ENCODE data around the gene DDX47.
"Not testable (repeated sequence)": the region's sequence is repeated elsewhere in the genome, so short reads cannot be mapped to it uniquely, and the experiment has no call there.

The DDX47 gene

DNA sequence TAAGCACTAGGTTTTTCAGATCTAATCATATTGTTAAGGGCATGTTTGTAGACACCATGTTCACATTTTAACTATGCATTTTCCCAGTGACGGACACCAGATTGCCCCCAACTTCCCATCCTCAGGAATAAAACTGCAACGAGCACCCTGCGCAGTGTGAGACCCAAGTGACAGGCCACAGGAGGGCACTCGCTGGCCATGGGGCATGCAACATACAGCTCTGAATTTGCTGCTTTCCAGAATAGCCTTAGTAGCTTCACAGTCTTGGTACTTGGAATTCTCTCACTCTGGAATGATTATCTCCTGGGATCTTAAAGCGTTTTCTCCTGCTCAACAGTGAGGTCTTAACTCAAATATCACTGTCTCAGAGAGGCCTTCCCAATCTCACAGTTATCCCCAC lies 972 bp upstream of the DDX47 start:
- H3K4me3 ChIP-seq (ENCODE audit: low read length) = no peak overlapping the region
- no peak for DNase-seq (ENCODE audit: low read depth)
- TF ChIP-seq, protein P1, sequence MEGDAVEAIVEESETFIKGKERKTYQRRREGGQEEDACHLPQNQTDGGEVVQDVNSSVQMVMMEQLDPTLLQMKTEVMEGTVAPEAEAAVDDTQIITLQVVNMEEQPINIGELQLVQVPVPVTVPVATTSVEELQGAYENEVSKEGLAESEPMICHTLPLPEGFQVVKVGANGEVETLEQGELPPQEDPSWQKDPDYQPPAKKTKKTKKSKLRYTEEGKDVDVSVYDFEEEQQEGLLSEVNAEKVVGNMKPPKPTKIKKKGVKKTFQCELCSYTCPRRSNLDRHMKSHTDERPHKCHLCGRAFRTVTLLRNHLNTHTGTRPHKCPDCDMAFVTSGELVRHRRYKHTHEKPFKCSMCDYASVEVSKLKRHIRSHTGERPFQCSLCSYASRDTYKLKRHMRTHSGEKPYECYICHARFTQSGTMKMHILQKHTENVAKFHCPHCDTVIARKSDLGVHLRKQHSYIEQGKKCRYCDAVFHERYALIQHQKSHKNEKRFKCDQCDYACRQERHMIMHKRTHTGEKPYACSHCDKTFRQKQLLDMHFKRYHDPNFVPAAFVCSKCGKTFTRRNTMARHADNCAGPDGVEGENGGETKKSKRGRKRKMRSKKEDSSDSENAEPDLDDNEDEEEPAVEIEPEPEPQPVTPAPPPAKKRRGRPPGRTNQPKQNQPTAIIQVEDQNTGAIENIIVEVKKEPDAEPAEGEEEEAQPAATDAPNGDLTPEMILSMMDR (IDR thresholded peaks at IDR 0.05; ENCODE audit: insufficient read depth, low read depth, low read length, missing control alignments) = no peak

DNA sequence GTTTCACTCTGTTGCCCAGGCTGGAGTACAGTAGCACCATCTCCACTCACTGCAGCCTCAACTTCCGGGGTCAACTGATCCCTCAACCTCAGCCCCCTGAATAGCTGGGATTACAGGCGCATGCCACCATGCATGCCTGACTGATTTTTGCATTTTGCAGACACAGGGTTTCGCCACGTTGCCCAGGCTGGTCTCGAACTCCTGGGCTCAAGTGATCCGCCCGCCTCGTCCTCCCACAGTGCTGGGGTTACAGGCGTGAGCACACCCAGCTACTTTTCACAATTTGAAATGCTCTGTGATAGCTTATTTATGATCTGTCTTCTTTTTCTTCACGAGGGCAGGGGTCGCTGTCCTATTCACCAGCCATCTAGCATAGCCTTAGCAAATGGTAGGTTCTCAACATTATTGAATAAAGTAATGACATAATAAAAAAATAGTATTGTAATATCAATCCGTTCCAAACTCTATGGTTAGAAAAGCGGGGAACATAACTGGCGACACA lies 477 bp upstream of the DDX47 start:
- DNase-seq (ENCODE audit: low read depth) = no peak
- H3K4me3 ChIP-seq (ENCODE audit: low read length) = no peak overlapping the region
- TF ChIP-seq, protein P1 (IDR thresholded peaks at IDR 0.05; ENCODE audit: insufficient read depth, low read depth, low read length, missing control alignments) = no peak

DNA sequence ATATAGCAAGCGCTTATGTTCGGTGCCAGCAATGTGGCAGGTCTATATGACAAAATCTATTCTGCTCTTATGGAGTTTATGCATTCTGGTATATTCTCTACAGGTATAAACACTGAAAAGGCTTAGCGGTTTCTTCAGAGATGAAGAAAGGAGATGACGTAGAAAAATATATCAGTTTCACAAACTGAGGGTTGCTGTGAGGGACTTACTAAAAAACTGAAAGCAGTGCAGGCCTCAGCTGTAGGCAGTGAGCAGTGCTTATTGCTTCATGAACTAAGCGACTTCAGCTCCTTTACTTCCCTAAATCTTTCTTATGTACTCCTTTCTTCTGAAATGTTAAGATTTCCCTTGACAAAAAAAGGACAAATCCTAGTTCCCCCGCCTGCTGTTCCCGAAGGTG lies 4.5 kb downstream of the DDX47 start:
- no peak overlapping the region for H3K4me3 ChIP-seq (ENCODE audit: low read length)
- no peak for DNase-seq (ENCODE audit: low read depth)
- TF ChIP-seq, protein P1 (IDR thresholded peaks at IDR 0.05; ENCODE audit: insufficient read depth, low read depth, low read length, missing control alignments) = no peak

DNA sequence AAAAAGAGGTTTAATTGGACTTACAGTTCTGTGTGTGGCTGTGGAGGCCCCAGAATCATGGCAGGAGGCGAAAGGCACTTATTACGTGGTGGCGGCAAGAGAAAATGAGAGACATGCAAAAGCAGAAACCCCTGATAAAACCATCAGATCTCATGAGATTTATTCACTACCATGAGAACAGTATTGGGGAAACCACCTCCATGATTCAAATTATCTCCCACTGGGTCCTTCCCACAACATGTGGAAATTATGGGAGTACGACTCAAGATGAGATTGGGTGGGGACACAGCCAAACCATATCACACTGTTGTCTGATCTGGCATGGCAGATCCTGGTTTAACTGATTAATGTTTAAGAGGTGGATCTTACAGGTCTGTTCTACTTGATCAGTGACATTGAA lies 5.6 kb downstream of the DDX47 start:
- TF ChIP-seq, protein P1 (IDR thresholded peaks at IDR 0.05; ENCODE audit: insufficient read depth, low read depth, low read length, missing control alignments) = no peak

DNA sequence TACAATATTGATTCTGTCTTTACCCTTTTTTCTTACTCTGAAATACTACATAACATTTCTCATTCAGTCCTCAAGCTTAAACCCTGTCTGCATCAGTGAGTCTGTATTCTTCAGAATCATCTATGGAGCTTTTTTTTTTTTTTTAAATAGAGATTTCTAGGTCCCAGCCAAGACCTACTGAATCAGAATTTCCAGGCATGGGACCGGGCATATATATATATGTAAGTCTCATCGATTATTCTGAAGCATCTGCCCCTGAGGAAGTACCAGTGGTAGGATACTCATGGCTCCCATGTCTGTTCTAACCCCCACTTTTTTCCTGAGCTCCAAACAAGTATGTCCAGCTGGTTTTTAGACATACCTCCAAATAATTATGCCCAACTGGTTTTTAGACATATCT lies 6.1 kb downstream of the DDX47 start:
- DNase-seq (ENCODE audit: low read depth) = no peak
- TF ChIP-seq, protein P1 (IDR thresholded peaks at IDR 0.05; ENCODE audit: insufficient read depth, low read depth, low read length, missing control alignments) = no peak
- no peak overlapping the region for H3K4me3 ChIP-seq (ENCODE audit: low read length)

More for the DNA sequence above, 5.6 kb downstream of the DDX47 start:
- DNase-seq (ENCODE audit: low read depth) = no peak
- H3K4me3 ChIP-seq (ENCODE audit: low read length) = no peak overlapping the region

DNA sequence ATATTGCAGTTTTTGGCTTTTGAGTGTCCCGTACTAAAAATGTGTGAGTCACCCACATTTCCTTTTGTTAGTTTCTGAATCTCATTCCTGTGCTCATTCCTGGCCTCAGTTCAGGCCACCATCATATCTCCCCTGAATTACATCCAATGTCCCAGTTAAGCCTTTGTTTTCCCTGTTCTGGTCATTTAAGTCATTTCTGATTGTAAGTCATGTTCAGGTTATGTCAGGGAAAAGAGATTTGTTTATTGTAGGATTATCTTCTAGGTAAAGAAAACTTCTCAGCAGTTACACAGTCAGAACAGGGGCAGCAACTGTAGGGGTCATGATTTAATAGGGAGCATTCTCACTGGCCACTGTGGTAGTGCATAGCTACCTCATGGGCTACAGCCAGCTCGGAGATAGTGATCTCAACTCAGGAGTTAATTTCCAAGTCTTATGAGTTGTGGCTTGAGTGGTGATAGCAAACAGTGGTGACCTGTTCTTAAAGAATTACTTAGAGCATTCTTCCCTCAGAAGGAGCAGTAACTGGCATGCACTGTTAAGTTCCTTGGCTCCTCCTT lies 6.7 kb downstream of the DDX47 start:
- DNase-seq (ENCODE audit: low read depth) = peak; percentile 75
- H3K4me3 ChIP-seq (ENCODE audit: low read length) = no peak overlapping the region
- TF ChIP-seq, protein P1 (IDR thresholded peaks at IDR 0.05; ENCODE audit: insufficient read depth, low read depth, low read length, missing control alignments) = no peak

DNA sequence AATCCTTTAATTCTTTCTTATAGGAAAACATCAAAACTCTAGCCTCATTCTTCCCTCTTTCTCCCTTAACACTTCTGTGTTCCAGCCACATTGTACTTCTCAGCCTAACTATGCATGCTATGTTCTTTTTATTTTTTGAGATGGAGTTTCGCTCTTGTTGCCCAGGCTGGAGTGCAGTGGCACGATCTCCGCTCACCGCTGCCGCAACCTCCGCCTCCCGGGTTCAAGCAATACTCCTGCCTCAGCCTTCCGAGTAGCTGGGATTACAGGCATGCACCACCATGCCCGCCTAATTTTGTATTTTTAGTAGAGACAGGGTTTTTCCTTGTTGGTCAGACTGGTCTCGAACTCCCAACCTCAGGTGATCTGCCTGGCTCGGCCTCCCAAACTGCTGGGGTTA lies 7.2 kb downstream of the DDX47 start:
- DNase-seq (ENCODE audit: low read depth); H3K4me3 ChIP-seq (ENCODE audit: low read length): not testable (repeated sequence)
